CD14-positive monocyte (primary cell): ENCODE measurements around the gene TMEM181. TPM values are rescaled to one million over a fixed set of nuclear protein-coding genes. Genes with fewer than 3 reads are reported as not detected.

ENCODE experiments used
- DNase-seq, 3 donors: peaks; one replicate each; pipeline ENCODE4 v3.0.0-alpha.2; 2011 to 2022
- H2AFZ ChIP-seq: 2 replicates; pipeline ENCODE4 v1.6.0; 2012; ENCODE audit warnings: mild to moderate bottlenecking, low read depth, low read length, inconsistent platforms; ENCODE audit not compliant: insufficient read depth, poor library complexity, severe bottlenecking
- H3K27ac ChIP-seq, 2 donors: 1 replicate in 1 of 2; 2 replicates in 1 of 2; pipeline ENCODE4 v1.5.1; 2012 to 2013; ENCODE audit warnings: low read length in 2 of 2, control low read depth in 1 of 2, inconsistent platforms in 1 of 2, low read depth in 1 of 2, mild to moderate bottlenecking in 1 of 2
- H3K27me3 ChIP-seq, 2 donors: one replicate each; pipeline versions ENCODE4 v1.6.0 to v1.6.1; 2011 to 2013; ENCODE audit warnings: low read length in 2 of 2; ENCODE audit not compliant: control insufficient read depth in 2 of 2, insufficient read depth in 2 of 2
- H3K36me3 ChIP-seq, 2 donors: replicated peaks in 1 of 2; 1 replicate in 1 of 2; 2 replicates in 1 of 2; pipeline versions ENCODE4 v1.5.1 to v1.6.1; 2012 to 2013; ENCODE audit warnings: low read length in 2 of 2, control low read depth in 1 of 2, inconsistent platforms in 1 of 2, mild to moderate bottlenecking in 1 of 2; ENCODE audit not compliant: insufficient read depth in 2 of 2, control insufficient read depth in 1 of 2
- H3K4me1 ChIP-seq, 2 donors: 1 replicate in 1 of 2; 2 replicates in 1 of 2; pipeline versions ENCODE4 v1.5.1 to v1.6.1; 2012 to 2013; ENCODE audit warnings: low read length in 2 of 2, control low read depth in 1 of 2, inconsistent platforms in 1 of 2, mild to moderate bottlenecking in 1 of 2, moderate library complexity in 1 of 2; ENCODE audit not compliant: insufficient read depth in 2 of 2, control insufficient read depth in 1 of 2
- H3K4me2 ChIP-seq: replicated peaks from 2 replicates; pipeline ENCODE3; 2012; ENCODE audit warnings: low read length, moderate library complexity, mild to moderate bottlenecking; ENCODE audit not compliant: poor library complexity, severe bottlenecking; ENCODE audit errors: extremely low read depth
- H3K4me3 ChIP-seq, 3 experiments: fragments of 200-600 bp in 1 of 3; sonication (generic) in 1 of 3; replicated peaks in 1 of 3; 1 replicate in 2 of 3; 2 replicates in 1 of 3; pipeline ENCODE4 v1.5.1; 2011 to 2013; ENCODE audit warnings: low read length in 3 of 3, mild to moderate bottlenecking in 3 of 3, control low read depth in 2 of 3, low read depth in 2 of 3, inconsistent platforms in 1 of 3, moderate library complexity in 1 of 3
- H3K79me2 ChIP-seq: 2 replicates; pipeline ENCODE4 v1.6.0; 2012; ENCODE audit warnings: mild to moderate bottlenecking, control low read depth, inconsistent platforms, low read length, moderate library complexity; ENCODE audit not compliant: insufficient read depth
- H3K9ac ChIP-seq: 2 replicates; pipeline ENCODE4 v1.6.0; 2017; ENCODE audit warnings: low read length, mild to moderate bottlenecking; ENCODE audit not compliant: insufficient read depth, poor library complexity, severe bottlenecking
- H3K9me3 ChIP-seq, 2 donors: replicated peaks in 1 of 2; 1 replicate in 1 of 2; 2 replicates in 1 of 2; pipeline versions ENCODE4 v1.5.1 to v1.6.1; 2012 to 2013; ENCODE audit warnings: low read length in 2 of 2, control low read depth in 1 of 2; ENCODE audit not compliant: control insufficient read depth in 1 of 2, insufficient read depth in 1 of 2
- H4K20me1 ChIP-seq: 2 replicates; pipeline ENCODE4 v1.6.0; 2012; ENCODE audit warnings: mild to moderate bottlenecking, low read length, control low read depth, moderate library complexity; ENCODE audit not compliant: insufficient read depth
- H3K27ac Mint-ChIP-seq, 7 donors: one replicate each; pipeline ENCODE4 v1.8.0; 2020; ENCODE audit warnings: mild to moderate bottlenecking in 7 of 7, mixed read lengths in 7 of 7, moderate library complexity in 6 of 7, inconsistent platforms in 2 of 7
- H3K27me3 Mint-ChIP-seq, 3 donors: one replicate each; pipeline ENCODE4 v1.8.0; 2021 to 2022; ENCODE audit warnings: low read depth in 3 of 3, mild to moderate bottlenecking in 3 of 3, mixed read lengths in 3 of 3, moderate library complexity in 3 of 3, inconsistent platforms in 1 of 3
- H3K36me3 Mint-ChIP-seq, 2 donors: one replicate each; pipeline ENCODE4 v1.8.0; 2020; ENCODE audit warnings: mixed read lengths in 2 of 2, inconsistent platforms in 1 of 2, mild to moderate bottlenecking in 1 of 2
- H3K4me1 Mint-ChIP-seq: one replicate; pipeline ENCODE4 v1.8.0; 2020; ENCODE audit warnings: mild to moderate bottlenecking, mixed read lengths
- H3K4me3 Mint-ChIP-seq, 2 donors: one replicate each; pipeline ENCODE4 v1.8.0; 2020; ENCODE audit warnings: mild to moderate bottlenecking in 2 of 2, mixed read lengths in 2 of 2, moderate library complexity in 1 of 2
- H3K9me3 Mint-ChIP-seq, 7 donors: one replicate each; pipeline ENCODE4 v1.8.0; 2020 to 2022; ENCODE audit warnings: mixed read lengths in 7 of 7, mild to moderate bottlenecking in 6 of 7, moderate library complexity in 6 of 7, inconsistent platforms in 2 of 7
- CTCF ChIP-seq: fragments of 200-600 bp; IDR thresholded peaks from one replicate; pipeline ENCODE4 v1.8.0; 2022; ENCODE audit warnings: antibody characterized with exemption, mild to moderate bottlenecking
- WGBS: methylation state at CpG from one replicate; pipeline ENCODE4 v1.1.5; 2013; ENCODE audit warnings: missing lambda C conversion rate; ENCODE audit not compliant: insufficient coverage; 5-methylcytosine and 5-hydroxymethylcytosine counted together
- intact Hi-C, 2 donors: fragments of 100-400 bp; cut with micrococcal nuclease; formaldehyde crosslinking; loops; one replicate each; pipeline versions ENCODE4 v1.15.0 to v1.15.1; 2023
- polyA plus RNA-seq, 3 donors: library from polyadenylated mRNA; depleted of rRNA in 1 of 3; unstranded in 2 of 3; stranded (reverse) in 1 of 3; fragments of 300-500 nt in 2 of 3; fragments of >200 nt in 1 of 3; fragmentation: Illumina TruSeq in 2 of 3; gene quantifications; 1 replicate in 2 of 3; 2 replicates in 1 of 3; pipeline ENCODE4 v1.2.3, GENCODE V29; 2012 to 2021

TMEM181 gene
- polyA plus RNA-seq, 3 donors = 2.4 to 6.8 (median 2.6) TPM

- Mint-ChIP-seq H3K36me3 (peaks cover 33 to 44% of the 10 kb centered on the region in 2 donors), H3K4me3 (no peak overlapping the region), H3K27ac (peak overlapping the region in 5 of 7 donors; percentile 10 to 61 (median 37)), H3K4me1 (peaks cover 43% of the 10 kb centered on the region), H3K9me3 (peaks cover 0 to 3% (median 0%) of the 10 kb centered on the region in 7 donors), H3K27me3 (peaks cover 0 to 1% (median 1%) of the 10 kb centered on the region in 3 donors)
- peaks cover 14 to 30% of the 10 kb centered on the region in 2 donors for H3K36me3 ChIP-seq
- H3K9ac ChIP-seq = no peak overlapping the region
- H3K27me3 ChIP-seq = no peaks in the 10 kb centered on the region
- H3K4me2 ChIP-seq = no peak overlapping the region
- no peaks in the 10 kb centered on the region for H3K9me3 ChIP-seq
- H4K20me1 ChIP-seq = peaks cover 57% of the 10 kb centered on the region
- intact Hi-C loops = no loop called here
- H3K4me3 ChIP-seq = no peak overlapping the region
- no peak for DNase-seq
- peaks cover 47% of the 10 kb centered on the region for H3K79me2 ChIP-seq
- no CpG with 5 or more reads among the region's 3 CpGs for WGBS
- H2AFZ ChIP-seq = no peak overlapping the region
- H3K27ac ChIP-seq = no peak overlapping the region
- no peak for TF ChIP-seq CTCF
- H3K4me1 ChIP-seq = peaks cover 20 to 21% of the 10 kb centered on the region in 2 donors
These were observed 14.9 kb downstream of the TMEM181 start for GRCh38 chr6:158574800-158575199.

- H3K27me3 Mint-ChIP-seq = peaks cover 0 to 1% (median 1%) of the 10 kb centered on the region in 3 donors
- Histone ChIP-seq H3K27ac (no peak overlapping the region), H3K4me3 (no peak overlapping the region), H3K9me3 (no peaks in the 10 kb centered on the region), H3K4me1 (peaks cover 13% of the 10 kb centered on the region in 2 donors), H3K36me3 (peaks cover 14 to 33% of the 10 kb centered on the region in 2 donors), H3K27me3 (no peaks in the 10 kb centered on the region), H3K4me2 (no peak overlapping the region), H3K79me2 (peaks cover 44% of the 10 kb centered on the region), H2AFZ (no peak overlapping the region), H4K20me1 (peaks cover 60% of the 10 kb centered on the region), H3K9ac (no peak overlapping the region)
- H3K9me3 Mint-ChIP-seq = peaks cover 0 to 3% (median 0%) of the 10 kb centered on the region in 7 donors
- no peak overlapping the region for H3K4me3 Mint-ChIP-seq
- no CpG with 5 or more reads among the region's 4 CpGs for WGBS
- TF ChIP-seq CTCF = no peak
- peaks cover 35% of the 10 kb centered on the region for H3K4me1 Mint-ChIP-seq
- peak overlapping the region in 1 of 7 donors; percentile 70 for H3K27ac Mint-ChIP-seq
- DNase-seq = no peak
- H3K36me3 Mint-ChIP-seq = peaks cover 36 to 45% of the 10 kb centered on the region in 2 donors
- intact Hi-C loops = no loop called here
These were observed 15.7 kb downstream of the TMEM181 start for GRCh38 chr6:158575550-158575949.
